HCT116 (cell line): Measurements from ENCODE around the gene EGFR. TPM values are rescaled to one million over a fixed set of nuclear protein-coding genes. Genes with fewer than 3 reads are reported as not detected.

Experiments used
- ATAC-seq: fragments of 200-7000 bp; cut with Tn5 transposase; 2 replicates; pipeline ENCODE4 v1.9.1; 2020; ENCODE audit warnings: mild to moderate bottlenecking, moderate library complexity
- BruUV-seq: library from RNA; stranded (reverse); fragments of 400-500 nt; replicated peaks from 2 replicates; lab custom pipeline; 2021; lab: Mats Ljungman, UMichigan
- CTCF ChIA-PET: fragments of 300-600 bp; sonication (Branson Sonifier 250); formaldehyde crosslinking; loops from one replicate; lab custom pipeline; 2021; ENCODE audit warnings: antibody characterized with exemption; lab: Charles Lee
- POLR2A ChIA-PET: fragments of 300-600, 350-600 bp; sonication (Branson Sonifier 250); formaldehyde crosslinking; loops from one replicate; lab custom pipeline; 2021; ENCODE audit warnings: antibody characterized with exemption; lab: Charles Lee
- RAD21 ChIA-PET, 2 experiments: fragments of 300-600 bp; sonication (Branson Sonifier 250); formaldehyde crosslinking; loops; one replicate each; lab custom pipeline; 2023; ENCODE audit warnings: low total read pairs in 2 of 2; ENCODE audit not compliant: uncharacterized antibody in 2 of 2, unreplicated experiment in 2 of 2, low non-redundant PET in 1 of 2; lab: Charles Lee
- DNase-seq: peaks from one replicate; pipeline ENCODE4 v3.0.0-alpha.2; 2010; ENCODE audit warnings: low read depth, low spot score
- H2AFZ ChIP-seq: fragments of 200-600 bp; shearing (Covaris generic), sonication (generic); 2 replicates; pipeline ENCODE4 v1.6.1; 2017; ENCODE audit warnings: low read depth, mixed run types, mixed read lengths, antibody characterized with exemption, low read length; ENCODE audit not compliant: poor library complexity, severe bottlenecking
- H3K27ac ChIP-seq: 2 replicates; pipeline ENCODE4 v1.5.1; 2012; ENCODE audit warnings: low read depth, low read length
- H3K27me3 ChIP-seq: fragments of 200-600 bp; sonication (generic); 2 replicates; pipeline ENCODE4 v1.6.1; 2016; ENCODE audit warnings: mixed run types, low read length, mixed read lengths; ENCODE audit not compliant: insufficient read depth
- H3K36me3 ChIP-seq, 2 experiments: fragments of 200-500 bp in 1 of 2; fragments of 200-600 bp in 1 of 2; sonication (Bioruptor generic) in 1 of 2; sonication (generic) in 1 of 2; 2 replicates each; pipeline versions ENCODE4 v1.5.1 to v1.6.1; 2014 to 2016; ENCODE audit warnings: low read length in 2 of 2, inconsistent platforms in 1 of 2, mixed read lengths in 1 of 2, mixed run types in 1 of 2; ENCODE audit not compliant: insufficient read depth in 2 of 2, control insufficient read depth in 1 of 2
- H3K4me1 ChIP-seq, 2 experiments: fragments of 200-600 bp in 1 of 2; sonication (generic) in 1 of 2; 2 replicates each; pipeline versions ENCODE4 v1.5.1 to v1.6.1; 2012 to 2017; ENCODE audit warnings: low read length in 2 of 2, inconsistent platforms in 1 of 2, mild to moderate bottlenecking in 1 of 2, mixed read lengths in 1 of 2, mixed run types in 1 of 2, moderate library complexity in 1 of 2; ENCODE audit not compliant: insufficient read depth in 2 of 2, control insufficient read depth in 1 of 2
- H3K4me2 ChIP-seq: fragments of 200-600 bp; sonication (generic); 2 replicates; pipeline ENCODE4 v1.6.1; 2017; ENCODE audit warnings: mixed run types, low read length, mixed read lengths
- H3K4me3 ChIP-seq, 2 experiments: fragments of 200-600 bp in 1 of 2; sonication (generic) in 1 of 2; replicated peaks in 1 of 2; 2 replicates each; pipeline ENCODE4 v1.5.1; 2011 to 2016; ENCODE audit warnings: low read length in 2 of 2, control low read depth in 1 of 2, low read depth in 1 of 2, mild to moderate bottlenecking in 1 of 2, mixed read lengths in 1 of 2, mixed run types in 1 of 2
- H3K79me2 ChIP-seq: fragments of 200-600 bp; sonication (generic); 2 replicates; pipeline ENCODE4 v1.6.1; 2017; ENCODE audit warnings: mild to moderate bottlenecking, mixed run types, low read length, moderate library complexity, mixed read lengths; ENCODE audit not compliant: insufficient read depth
- H3K9ac ChIP-seq: fragments of 200-600 bp; sonication (generic); 2 replicates; pipeline ENCODE4 v1.6.1; 2016; ENCODE audit warnings: low read length, mixed read lengths
- H3K9me2 ChIP-seq: fragments of 200-600 bp; sonication (generic), shearing (Covaris generic); 2 replicates; pipeline ENCODE4 v1.6.1; 2017; ENCODE audit warnings: mixed run types, mild to moderate bottlenecking, moderate library complexity; ENCODE audit not compliant: insufficient read depth
- H3K9me3 ChIP-seq, 2 experiments: fragments of 200-500 bp in 1 of 2; fragments of 200-600 bp in 1 of 2; sonication (Bioruptor generic) in 1 of 2; sonication (generic) in 1 of 2; 2 replicates each; pipeline ENCODE4 v1.6.1; 2014 to 2017; ENCODE audit warnings: low read length in 2 of 2, mixed read lengths in 2 of 2, inconsistent platforms in 1 of 2, low read depth in 1 of 2, mild to moderate bottlenecking in 1 of 2, mixed run types in 1 of 2, moderate library complexity in 1 of 2; ENCODE audit not compliant: control insufficient read depth in 1 of 2, insufficient read depth in 1 of 2
- H4K20me1 ChIP-seq: fragments of 200-600 bp; sonication (generic), shearing (Covaris generic); 2 replicates; pipeline ENCODE4 v1.6.1; 2017; ENCODE audit warnings: mixed run types, mild to moderate bottlenecking, moderate library complexity; ENCODE audit not compliant: insufficient read depth
- ATF3 ChIP-seq: IDR thresholded peaks from 2 replicates; pipeline ENCODE4 v1.6.1; 2012
- CBX3 ChIP-seq: IDR thresholded peaks from 2 replicates; pipeline ENCODE4 v1.6.1; 2012; ENCODE audit warnings: low read depth
- CTCF ChIP-seq, 3 experiments: fragments of 200-600 bp in 1 of 3; sonication (generic) in 1 of 3; IDR thresholded peaks in 2 of 3; conservative IDR thresholded peaks in 1 of 3; 2 replicates each; pipeline ENCODE4 v1.5.1; 2012 to 2017; ENCODE audit warnings: low read depth in 2 of 3, low read length in 2 of 3, antibody characterized with exemption in 1 of 3, borderline replicate concordance in 1 of 3, control low read depth in 1 of 3, mild to moderate bottlenecking in 1 of 3, mixed read lengths in 1 of 3, mixed run types in 1 of 3, moderate library complexity in 1 of 3; ENCODE audit not compliant: insufficient read depth in 1 of 3
- EZH2phosphoT487 ChIP-seq: fragments of 200-600 bp; IDR thresholded peaks from 2 replicates; pipeline ENCODE4 v1.6.1; 2018; ENCODE audit warnings: antibody characterized with exemption, borderline replicate concordance
- FOSL1 ChIP-seq: IDR thresholded peaks from 2 replicates; pipeline ENCODE4 v1.6.1; 2012; ENCODE audit warnings: low read depth
- JUND ChIP-seq: IDR thresholded peaks from 2 replicates; pipeline ENCODE4 v1.6.1; 2012
- MAX ChIP-seq: IDR thresholded peaks from 2 replicates; pipeline ENCODE4 v1.6.1; 2012
- POLR2A ChIP-seq: IDR thresholded peaks from 2 replicates; pipeline ENCODE4 v1.7.0; 2011; ENCODE audit warnings: borderline replicate concordance; ENCODE audit not compliant: insufficient read depth, insufficient read length; ENCODE audit errors: extremely low read depth
- RAD21 ChIP-seq: IDR thresholded peaks from 2 replicates; pipeline ENCODE4 v1.6.1; 2012; ENCODE audit warnings: low read depth, mild to moderate bottlenecking
- SP1 ChIP-seq: IDR thresholded peaks from 2 replicates; pipeline ENCODE4 v1.6.1; 2012; ENCODE audit warnings: low read depth
- TCF7L2 ChIP-seq: IDR thresholded peaks from 2 replicates; pipeline ENCODE4 v1.7.0; 2011; ENCODE audit warnings: borderline replicate concordance, inconsistent platforms; ENCODE audit not compliant: insufficient read depth, insufficient read length; ENCODE audit errors: extremely low read depth
- YY1 ChIP-seq: IDR thresholded peaks from 2 replicates; pipeline ENCODE4 v1.6.1; 2011; ENCODE audit warnings: low read length, low read depth, moderate library complexity, mild to moderate bottlenecking; ENCODE audit not compliant: insufficient replicate concordance; ENCODE audit errors: extremely low read depth
- ZBTB33 ChIP-seq: IDR thresholded peaks from 2 replicates; pipeline ENCODE4 v1.6.1; 2011; ENCODE audit warnings: mild to moderate bottlenecking, low read length, moderate library complexity; ENCODE audit not compliant: insufficient replicate concordance; ENCODE audit errors: extremely low read depth
- ZFX ChIP-seq: fragments of 450-650 bp; IDR thresholded peaks from 2 replicates; pipeline ENCODE4 v1.6.1; 2017
- ZNF274 ChIP-seq: fragments of 200-500 bp; sonication (Bioruptor generic); IDR thresholded peaks from 2 replicates; pipeline ENCODE4 v1.6.1; 2014; ENCODE audit warnings: mild to moderate bottlenecking, low read depth, low read length, inconsistent platforms
- intact Hi-C: fragments of 100-400 bp; cut with micrococcal nuclease; formaldehyde crosslinking; loops from 2 replicates; pipeline ENCODE4 v1.10.0; 2022
- total RNA-seq: library from RNA; stranded (reverse); gene quantifications from one replicate; pipeline ENCODE4 v1.2.1, GENCODE V29; 2021; ENCODE audit not compliant: unreplicated experiment

EGFR gene
- total RNA-seq, 1 experiment from 2014 or later: 71.5 TPM

- Histone ChIP-seq H3K9me3 (no peaks in the 10 kb centered on the region), H3K9ac (no peak overlapping the region), H3K4me2 (no peak overlapping the region), H4K20me1 (no peaks in the 10 kb centered on the region), H3K27ac (no peak overlapping the region), H3K79me2 (no peaks in the 10 kb centered on the region), H3K9me2 (no peaks in the 10 kb centered on the region), H2AFZ (no peak overlapping the region)
- ChIA-PET CTCF (interaction anchor here (1.2 kb wide), 1 partner anchor 23 kb away, joined by 3 read pairs; no protein-coding TSS in a partner anchor), RAD21 (no interaction called here)
- intact Hi-C loops: no loop called here
- TF ChIP-seq POLR2A: no peak
- TF ChIP-seq CBX3: no peak
- no peak for TF ChIP-seq YY1
- no peak for TF ChIP-seq ZNF274
- TF ChIP-seq EZH2phosphoT487: no peak
- TF ChIP-seq CTCF (IDR thresholded peaks at IDR 0.05 in 2 of 3, conservative IDR thresholded peaks at IDR 0.05 in 1 of 3; ENCODE audit: borderline replicate concordance in 1 of 3, insufficient read depth in 1 of 3, low read depth in 2 of 3, low read length in 2 of 3): no peak
- no peak for TF ChIP-seq RAD21
- no peak for TF ChIP-seq MAX
- no peak for TF ChIP-seq ATF3
- TF ChIP-seq JUND: no peak
- TF ChIP-seq ZFX: no peak
- TF ChIP-seq ZBTB33: no peak
- TF ChIP-seq FOSL1: no peak
- TF ChIP-seq SP1: no peak
- TF ChIP-seq TCF7L2: no peak
- TF ChIP-seq, all 23 proteins: peak for 0
- no TSS peak for BruUV-seq
- no peaks in the 10 kb centered on the region for H3K27me3 ChIP-seq
- POLR2A ChIA-PET: no interaction called here
- H3K4me3 ChIP-seq: no peak overlapping the region
- H3K4me1 ChIP-seq: no peaks in the 10 kb centered on the region
- H3K36me3 ChIP-seq: no peaks in the 10 kb centered on the region
- DNase-seq (no peak), ATAC-seq (no peak)
Observed at GRCh38 chr7:55231736-55232280, 213.0 kb downstream of the EGFR start.
